GM23248 (cell line): ENCODE measurements around the gene TSGA10. TPM values are rescaled to one million over a fixed set of nuclear protein-coding genes. Genes with fewer than 3 reads are reported as not detected.

Source experiments
- DNase-seq: peaks from one replicate; pipeline ENCODE4 v3.0.0-alpha.2; 2015
- H2AFZ ChIP-seq: fragments of 200-600 bp; sonication (generic); 2 replicates; pipeline ENCODE4 v1.6.1; 2016; ENCODE audit warnings: antibody characterized with exemption
- H3F3A ChIP-seq: fragments of 200-600 bp; sonication (generic); 2 replicates; pipeline ENCODE4 v1.6.1; 2016; ENCODE audit warnings: mild to moderate bottlenecking, antibody characterized with exemption, mixed run types; ENCODE audit not compliant: insufficient read depth
- H3K27ac ChIP-seq: fragments of 200-600 bp; sonication (generic); 2 replicates; pipeline ENCODE4 v1.5.1; 2016; ENCODE audit warnings: mild to moderate bottlenecking
- H3K27me3 ChIP-seq: fragments of 200-600 bp; sonication (generic); replicated peaks from 2 replicates; pipeline ENCODE4 v1.6.1; 2016; ENCODE audit warnings: mild to moderate bottlenecking; ENCODE audit not compliant: insufficient read depth
- H3K36me3 ChIP-seq: fragments of 200-600 bp; sonication (generic); 2 replicates; pipeline ENCODE4 v1.6.1; 2016; ENCODE audit warnings: low read depth, mild to moderate bottlenecking
- H3K4me1 ChIP-seq: fragments of 200-600 bp; sonication (generic); 2 replicates; pipeline ENCODE4 v1.6.1; 2016; ENCODE audit warnings: mild to moderate bottlenecking; ENCODE audit not compliant: insufficient read depth
- H3K4me2 ChIP-seq: fragments of 200-600 bp; sonication (generic); one replicate; pipeline ENCODE4 v1.6.1; 2016; ENCODE audit warnings: mild to moderate bottlenecking; ENCODE audit not compliant: unreplicated experiment
- H3K4me3 ChIP-seq: fragments of 200-600 bp; sonication (generic); 2 replicates; pipeline ENCODE4 v1.5.1; 2016; ENCODE audit warnings: mild to moderate bottlenecking
- H3K79me2 ChIP-seq: fragments of 200-600 bp; sonication (generic); 2 replicates; pipeline ENCODE4 v1.6.1; 2016; ENCODE audit warnings: mild to moderate bottlenecking; ENCODE audit not compliant: insufficient read depth
- H3K9ac ChIP-seq: fragments of 200-600 bp; sonication (generic); 2 replicates; pipeline ENCODE4 v1.6.1; 2016; ENCODE audit warnings: mild to moderate bottlenecking
- H3K9me2 ChIP-seq: fragments of 200-600 bp; sonication (generic); 2 replicates; pipeline ENCODE4 v1.6.1; 2016; ENCODE audit warnings: mixed run types, mild to moderate bottlenecking, moderate library complexity; ENCODE audit not compliant: insufficient read depth
- H3K9me3 ChIP-seq: fragments of 200-600 bp; sonication (generic); one replicate; pipeline ENCODE4 v1.6.1; 2017; ENCODE audit warnings: low read depth
- H4K20me1 ChIP-seq: fragments of 200-600 bp; sonication (generic); 2 replicates; pipeline ENCODE4 v1.6.0; 2016; ENCODE audit not compliant: insufficient read depth
- EZH2 ChIP-seq: fragments of 200-600 bp; sonication (generic); IDR thresholded peaks from 2 replicates; pipeline ENCODE4 v1.6.1; 2018; ENCODE audit warnings: antibody characterized with exemption, mild to moderate bottlenecking; ENCODE audit not compliant: insufficient read depth, poor library complexity, severe bottlenecking
- EZH2phosphoT487 ChIP-seq: fragments of 200-600 bp; sonication (generic); IDR thresholded peaks from 2 replicates; pipeline ENCODE4 v1.6.1; 2018; ENCODE audit warnings: antibody characterized with exemption, moderate library complexity, mild to moderate bottlenecking, low read depth; ENCODE audit not compliant: insufficient read depth
- WGBS, 2 experiments: methylation state at CpG; one replicate each; pipeline ENCODE4 v1.1.6; 2015 to 2017; ENCODE audit warnings: low lambda C conversion rate in 2 of 2, low coverage in 1 of 2; ENCODE audit errors: missing lambda C conversion rate in 2 of 2; 5-methylcytosine and 5-hydroxymethylcytosine counted together
- in situ Hi-C: fragments of 300-500 bp; cut with MboI; formaldehyde crosslinking; loops from 2 replicates; pipeline ENCODE4 v1.15.0; 2020
- polyA plus RNA-seq: library from polyadenylated mRNA; unstranded; fragments of >200 nt; fragmentation: Nextera tagmentation; extraction: Ambion mirVana; gene quantifications from 2 replicates; pipeline ENCODE4 v1.2.1, GENCODE V29; 2016
- total RNA-seq: library from RNA; depleted of rRNA; stranded (reverse); fragments of >200 nt; shearing (Covaris generic); gene quantifications from 2 replicates; pipeline ENCODE4 v1.2.3, GENCODE V29; 2014

Gene TSGA10
- total and polyA plus RNA-seq, 2 experiments from 2014 or later = 1.2 to 1.4 TPM

DNA sequence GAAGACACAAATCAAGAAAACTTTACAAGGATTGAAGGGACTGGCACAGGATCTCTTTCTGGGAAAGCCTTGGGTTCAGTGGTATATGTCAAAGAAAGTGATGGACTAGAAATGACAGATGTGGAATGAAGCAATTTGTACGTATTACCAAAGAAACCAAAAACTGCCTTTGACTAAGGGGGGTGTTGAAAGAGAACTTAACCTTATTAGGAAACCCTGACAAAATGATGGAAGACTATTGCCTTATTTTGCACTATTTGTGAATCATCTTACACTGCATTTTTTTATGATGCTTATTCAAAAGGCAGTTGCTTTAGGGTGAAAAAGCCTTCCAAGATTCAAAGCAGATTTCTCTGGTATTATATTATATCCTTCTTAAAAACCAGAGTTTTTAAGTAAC is 4.0 kb downstream of the TSGA10 start:
- Histone ChIP-seq H3K36me3 (no peaks in the 10 kb centered on the region), H3K9ac (no peak overlapping the region), H3K79me2 (0 out of 2 replicates have a peak, but pooled peaks cover 2% of the 10 kb centered on the region), H3K27ac (no peak overlapping the region), H3F3A (no peaks in the 10 kb centered on the region; the same call in 1 of the 2 replicates), H4K20me1 (no peaks in the 10 kb centered on the region), H3K4me3 (no peak overlapping the region), H3K4me1 (peaks cover 1% of the 10 kb centered on the region; the same call in 1 of the 2 replicates), H2AFZ (no peak overlapping the region), H3K9me3 (no peaks in the 10 kb centered on the region), H3K4me2 (no peak overlapping the region), H3K27me3 (no peaks in the 10 kb centered on the region), H3K9me2 (no peaks in the 10 kb centered on the region)
- in situ Hi-C loops = no loop called here
- WGBS, 2 experiments = 68 to 81% methylated on average over 1 of the region's 1 CpG
- no peak for TF ChIP-seq EZH2
- DNase-seq = peak; percentile 16

DNA sequence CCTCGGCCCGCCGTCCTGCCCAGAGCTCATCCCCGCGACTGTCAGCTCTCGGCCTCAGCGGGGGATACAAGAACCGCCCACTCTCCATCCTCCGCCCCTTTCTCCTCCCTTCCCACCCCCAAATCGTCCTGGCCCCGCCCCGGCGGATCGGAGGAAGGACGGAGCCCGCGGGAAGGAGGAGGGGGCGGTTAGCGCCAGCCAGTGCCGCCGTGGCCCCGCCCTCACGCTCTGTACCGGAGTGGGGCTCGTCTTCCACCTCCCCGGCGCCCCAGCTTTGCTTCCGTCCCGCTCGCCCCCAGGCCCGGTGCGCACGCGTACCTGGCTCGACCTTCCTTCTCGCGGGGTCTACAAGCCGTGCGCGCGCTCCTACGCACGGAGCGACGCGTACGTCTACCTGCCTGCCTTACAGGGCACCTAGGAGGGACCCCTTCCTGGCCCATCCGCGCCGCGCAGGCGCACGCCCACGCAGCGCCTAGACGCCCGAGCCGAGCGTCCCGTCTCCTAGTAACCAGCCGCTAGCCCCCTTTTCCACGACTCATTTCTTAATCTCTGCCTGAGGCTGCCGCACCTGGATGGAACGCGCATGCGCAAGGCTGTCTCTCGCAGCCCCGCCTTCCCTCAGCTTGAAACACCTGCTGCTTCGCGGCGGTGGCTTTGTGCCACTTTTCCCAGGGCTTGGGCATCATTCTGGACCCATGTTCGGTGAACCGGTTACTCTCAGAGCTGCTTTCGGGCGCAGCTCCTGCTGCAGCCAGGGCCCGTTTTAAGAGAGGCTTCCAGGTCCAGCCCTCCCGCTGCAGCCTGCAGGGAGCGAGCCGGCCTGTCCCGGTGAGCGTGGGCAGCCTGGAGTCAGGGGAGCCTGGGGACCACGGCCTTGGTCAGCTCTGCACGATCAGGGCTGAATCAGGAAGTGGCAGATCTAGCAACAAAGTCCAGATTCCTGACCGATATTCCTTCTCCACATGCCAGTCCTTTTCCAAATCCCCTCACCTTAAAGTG is 13.3 kb downstream of the TSGA10 start, which contains the start of gene C2orf15:
TSS of gene C2orf15 (plus strand) at position 598 of the 999 bp plus-strand sequence. CDS start 8,852 bp downstream, outside the sequence.
- Histone ChIP-seq H3F3A (peaks cover 14% of the 10 kb centered on the region; the same call in 1 of the 2 replicates), H3K27ac (no peak within 1 kb of the TSS), H2AFZ (peak within 1 kb of the TSS; percentile 93), H3K79me2 (no peaks in the 10 kb centered on the region), H3K36me3 (no peaks in the 10 kb centered on the region), H3K9me3 (no peaks in the 10 kb centered on the region), H3K4me3 (peak within 1 kb of the TSS; percentile 79), H3K27me3 (peaks cover 24% of the 10 kb centered on the region), H3K9me2 (no peaks in the 10 kb centered on the region), H4K20me1 (no peaks in the 10 kb centered on the region), H3K4me2 (peak within 1 kb of the TSS; percentile 95), H3K4me1 (no peaks in the 10 kb centered on the region), H3K9ac (peak within 1 kb of the TSS; percentile 36)
- TF ChIP-seq EZH2 (no peak), EZH2phosphoT487 (no peak)
- WGBS, 2 experiments = 1 to 2% methylated on average over 72 to 73 of the region's 84 CpGs
- in situ Hi-C loops = no loop called here
- DNase-seq = peak; percentile 83

DNA sequence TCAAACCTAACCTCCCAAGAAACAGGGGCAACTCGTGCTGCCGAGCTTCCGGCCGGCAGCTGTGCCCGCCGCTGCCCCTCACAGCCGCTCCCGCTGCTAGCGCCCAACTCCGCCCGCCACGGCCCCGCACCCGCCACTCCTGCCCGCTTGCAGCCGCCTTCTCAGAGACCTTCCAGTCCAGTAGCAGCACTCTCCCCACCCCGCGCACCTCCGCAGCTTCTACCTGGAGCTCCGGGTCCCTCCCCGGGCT is 14.0 kb downstream of the TSGA10 start:
- Histone ChIP-seq H4K20me1 (no peaks in the 10 kb centered on the region), H3K9ac (peak overlapping the region; percentile 36), H3K4me1 (no peaks in the 10 kb centered on the region), H3K27me3 (peaks cover 24% of the 10 kb centered on the region), H3K9me2 (no peaks in the 10 kb centered on the region), H3K36me3 (no peaks in the 10 kb centered on the region), H3K79me2 (no peaks in the 10 kb centered on the region), H2AFZ (peak overlapping the region; percentile 93), H3K4me2 (peak overlapping the region; percentile 95), H3K9me3 (no peaks in the 10 kb centered on the region), H3K4me3 (peak overlapping the region; percentile 79), H3K27ac (no peak overlapping the region), H3F3A (peaks cover 14% of the 10 kb centered on the region; the same call in 1 of the 2 replicates)
- WGBS, 2 experiments = 2 to 3% methylated on average over 14 to 15 of the region's 21 CpGs
- TF ChIP-seq EZH2 (no peak), EZH2phosphoT487 (no peak)
- no peak for DNase-seq
- in situ Hi-C loops = no loop called here

DNA sequence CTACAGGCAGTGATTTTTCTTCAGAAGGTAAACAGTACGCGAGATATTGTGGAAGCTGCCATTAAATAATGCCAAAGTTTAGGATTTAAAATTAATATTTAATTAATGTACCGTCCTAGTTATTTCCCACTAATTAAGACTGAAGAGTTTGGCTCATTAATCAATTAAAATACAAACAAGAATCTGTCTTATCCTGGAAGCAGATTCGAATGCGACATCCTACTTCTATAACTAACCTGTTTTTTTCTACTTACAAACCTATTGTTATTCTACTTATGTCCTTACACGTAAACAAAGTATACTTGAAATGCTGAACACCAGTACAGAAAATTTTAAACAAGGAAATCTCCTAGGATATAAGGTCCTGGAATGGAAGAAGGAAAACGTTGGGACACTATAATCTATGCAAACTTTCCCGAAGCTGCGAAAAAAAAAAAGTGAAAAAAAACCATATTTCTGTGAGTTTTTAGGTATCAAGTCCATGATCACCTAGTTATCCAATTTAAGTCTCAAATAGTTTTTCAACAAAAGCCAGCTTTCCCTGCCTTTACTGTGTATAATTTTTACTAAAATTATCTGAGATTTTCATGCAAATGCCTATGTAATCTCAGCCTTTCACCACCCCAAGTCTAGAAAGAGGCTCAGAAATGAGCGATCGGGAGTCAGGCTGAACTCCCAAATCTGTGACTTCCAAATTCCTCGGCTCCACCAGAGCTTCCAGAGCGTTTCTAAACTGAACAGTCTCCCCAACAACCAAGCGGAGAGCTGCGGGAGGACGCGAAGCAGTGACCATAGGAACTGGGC is 14.5 kb downstream of the TSGA10 start:
- Histone ChIP-seq H3K4me2 (peak overlapping the region; percentile 95), H3K27me3 (peaks cover 24% of the 10 kb centered on the region), H3K9me3 (no peaks in the 10 kb centered on the region), H3K36me3 (no peaks in the 10 kb centered on the region), H3F3A (peaks cover 14% of the 10 kb centered on the region; the same call in 1 of the 2 replicates), H2AFZ (peak overlapping the region; percentile 93), H3K27ac (no peak overlapping the region), H4K20me1 (no peaks in the 10 kb centered on the region), H3K4me1 (no peaks in the 10 kb centered on the region), H3K9ac (peak overlapping the region; percentile 36), H3K4me3 (peak overlapping the region; percentile 79), H3K79me2 (no peaks in the 10 kb centered on the region), H3K9me2 (no peaks in the 10 kb centered on the region)
- peak; percentile 56 for DNase-seq
- in situ Hi-C loops = no loop called here
- TF ChIP-seq EZH2 (peak; percentile 70), EZH2phosphoT487 (no peak)
- WGBS, 2 experiments = 18% methylated on average over 17 of the region's 17 CpGs
